ELF-1 (cell line): ENCODE results near the gene USH1C.

Source experiments
- DNase-seq: peaks from one replicate; pipeline ENCODE4 v3.0.0-alpha.2; 2016; ENCODE audit warnings: low read depth, low spot score

The USH1C gene

DNA sequence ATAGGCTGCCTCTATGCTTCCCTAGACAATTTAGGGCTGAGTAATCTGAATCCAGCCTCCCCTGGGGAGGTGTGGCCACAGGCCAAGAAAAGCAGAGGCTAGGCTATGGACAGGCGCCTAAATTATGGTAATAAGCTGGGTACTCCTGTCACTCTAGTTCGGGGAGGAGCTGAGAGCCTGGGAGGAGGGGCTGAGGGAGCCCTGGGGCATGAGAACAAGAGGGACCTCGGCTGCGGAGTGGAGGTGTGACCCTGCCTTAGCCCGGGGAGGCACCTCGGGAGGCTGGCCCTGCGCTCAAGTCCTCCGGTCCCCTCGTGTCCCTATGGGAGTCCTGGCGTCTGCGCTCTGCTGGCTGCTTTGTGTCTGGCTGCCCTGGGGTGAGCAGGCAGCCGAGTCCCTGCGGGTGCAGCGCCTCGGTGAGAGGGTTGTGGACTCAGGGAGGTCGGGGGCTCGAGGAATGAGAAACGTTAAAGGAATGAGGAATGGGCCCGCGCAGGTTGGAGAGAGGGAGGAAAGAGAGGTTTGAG is 2.9 kb upstream of the USH1C start, which contains the start of gene OTOG:
Gene OTOG, plus strand, starts transcription at position 209 of the 527 bp plus-strand sequence. Its CDS starts 114 bp downstream, at position 323.
- DNase-seq: peak; percentile 90

DNA sequence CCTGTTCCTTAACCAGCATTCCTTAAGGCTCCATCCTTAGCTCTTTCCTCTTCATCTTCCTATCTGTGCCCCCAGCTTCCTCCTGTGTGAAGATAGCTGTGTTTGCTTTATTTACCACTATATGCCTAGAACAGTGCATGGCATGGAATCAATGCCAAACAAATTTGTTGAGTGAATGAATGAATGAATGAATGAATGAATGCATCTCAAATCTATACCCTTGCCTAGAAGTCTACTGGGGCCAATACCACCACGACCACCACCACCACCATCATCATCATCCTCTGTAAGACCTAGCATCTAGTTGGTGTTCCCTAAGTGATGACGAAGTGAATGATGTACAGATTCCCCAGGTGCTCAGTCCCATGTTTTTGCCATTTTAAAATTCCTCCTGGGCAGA is 2.0 kb upstream of the USH1C start:
- DNase-seq: no peak

DNA sequence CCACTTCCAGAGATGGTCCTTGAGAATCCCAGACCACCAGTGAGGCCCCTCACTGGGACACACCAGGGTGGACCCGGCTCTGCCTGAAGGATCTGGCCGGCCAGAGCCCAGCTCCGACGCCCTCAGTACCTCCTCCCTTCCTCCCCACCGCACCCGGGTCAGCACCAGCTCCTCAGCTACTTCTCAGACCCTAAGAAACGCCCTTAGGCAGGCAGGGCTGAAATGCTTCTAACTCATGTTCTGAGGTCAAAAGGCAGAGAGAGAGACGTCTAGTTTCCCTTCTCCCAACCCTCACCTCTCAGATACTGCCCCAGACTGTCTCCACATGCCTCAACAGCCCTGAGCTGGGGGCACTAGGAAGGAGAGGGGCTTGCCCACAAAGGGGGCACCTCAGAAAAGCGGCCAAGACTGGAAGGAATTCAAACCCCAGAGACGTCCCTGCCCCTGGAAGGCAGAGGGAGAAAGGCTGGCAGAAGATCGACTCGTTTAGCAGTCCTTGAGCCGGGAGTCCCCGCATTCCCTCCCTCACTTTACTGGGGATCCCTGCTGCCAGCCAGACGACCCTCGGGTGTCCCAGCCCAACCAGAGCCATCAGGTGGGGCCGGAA is 539 bp downstream of the USH1C start:
- DNase-seq: no peak

DNA sequence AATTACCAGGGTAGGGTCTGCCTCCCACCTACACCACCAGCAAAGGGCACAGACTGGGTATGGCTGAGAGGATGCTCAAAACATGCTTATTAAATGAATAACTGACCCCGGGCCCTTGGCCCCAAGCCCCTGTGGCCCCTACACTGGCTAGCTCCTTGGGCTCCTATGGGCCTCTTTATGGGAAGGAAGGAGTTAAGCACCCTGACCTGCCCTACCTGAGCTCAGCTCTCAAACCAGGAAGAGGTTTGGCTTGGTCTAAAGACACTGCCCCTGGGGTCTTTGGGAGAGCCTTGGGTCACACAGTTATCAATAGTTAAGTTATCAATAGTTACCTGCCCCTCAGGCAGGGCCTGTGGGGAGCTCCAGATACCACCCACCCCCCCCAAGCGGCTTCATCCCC is 1.2 kb downstream of the USH1C start:
- DNase-seq: no peak

DNA sequence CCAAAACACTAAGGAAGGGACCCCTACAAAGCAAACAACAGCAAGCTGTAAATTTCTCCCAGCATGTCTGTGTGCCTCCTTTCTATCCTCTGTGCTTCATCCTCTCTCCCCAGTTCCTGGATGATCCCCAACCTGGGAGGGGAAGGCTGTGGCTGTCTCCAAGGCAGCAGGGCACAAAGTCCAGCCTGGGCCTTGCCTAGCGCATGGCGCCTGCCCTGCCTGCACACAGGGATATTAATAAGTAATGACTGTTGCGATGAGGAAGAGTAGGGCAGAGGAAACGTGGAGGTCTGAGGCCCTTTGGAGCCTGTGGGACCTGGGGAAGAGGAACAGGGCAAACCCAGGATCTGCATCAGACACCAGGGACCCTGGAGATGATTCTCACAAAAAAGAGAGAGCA is 2.0 kb downstream of the USH1C start:
- no peak for DNase-seq

DNA sequence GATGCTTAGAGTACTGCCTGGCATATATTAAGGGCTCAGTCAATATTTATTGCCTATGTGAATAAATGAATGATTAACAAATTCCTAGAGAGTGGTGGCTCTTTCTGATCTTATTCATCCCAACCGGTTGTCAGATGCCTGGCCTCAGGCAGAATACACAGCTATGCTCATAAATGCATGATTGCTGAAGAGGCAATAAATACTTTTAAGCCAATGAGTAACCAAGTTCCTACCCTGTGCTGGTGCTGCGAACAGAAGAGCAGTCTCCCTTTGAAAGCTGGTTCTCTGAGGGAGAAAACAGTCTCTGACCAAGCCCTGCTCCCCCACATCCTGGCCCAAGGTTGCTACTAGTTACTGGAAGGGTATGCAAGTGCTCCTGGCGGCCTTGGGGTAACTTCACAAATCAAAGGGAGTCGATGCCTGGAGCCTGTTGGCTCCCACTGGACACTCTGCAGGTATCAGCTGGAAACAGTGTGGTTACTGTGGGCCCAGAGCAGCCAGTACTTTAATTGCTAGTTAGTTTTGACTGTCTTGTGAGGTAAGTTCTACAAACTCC is 2.8 kb downstream of the USH1C start:
- no peak for DNase-seq

DNA sequence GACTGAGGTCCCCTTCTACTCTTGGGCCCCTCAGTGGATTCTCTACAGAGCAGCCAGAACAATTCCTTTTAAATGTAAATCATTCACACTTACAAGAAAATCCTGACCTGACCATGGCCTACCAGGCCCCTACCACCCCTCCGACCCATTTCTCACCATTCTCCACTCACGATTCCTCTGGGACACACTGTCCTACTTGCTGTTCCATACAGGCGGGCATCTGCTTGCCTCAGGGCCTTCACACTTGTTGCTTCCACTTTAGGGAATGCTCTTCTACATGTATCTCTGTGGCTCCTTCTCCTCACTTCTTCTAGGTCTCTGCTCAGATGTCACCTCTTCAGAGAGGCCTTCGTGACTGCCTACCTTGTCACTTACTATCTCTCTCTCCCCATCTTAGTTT is 3.4 kb downstream of the USH1C start:
- no peak for DNase-seq

DNA sequence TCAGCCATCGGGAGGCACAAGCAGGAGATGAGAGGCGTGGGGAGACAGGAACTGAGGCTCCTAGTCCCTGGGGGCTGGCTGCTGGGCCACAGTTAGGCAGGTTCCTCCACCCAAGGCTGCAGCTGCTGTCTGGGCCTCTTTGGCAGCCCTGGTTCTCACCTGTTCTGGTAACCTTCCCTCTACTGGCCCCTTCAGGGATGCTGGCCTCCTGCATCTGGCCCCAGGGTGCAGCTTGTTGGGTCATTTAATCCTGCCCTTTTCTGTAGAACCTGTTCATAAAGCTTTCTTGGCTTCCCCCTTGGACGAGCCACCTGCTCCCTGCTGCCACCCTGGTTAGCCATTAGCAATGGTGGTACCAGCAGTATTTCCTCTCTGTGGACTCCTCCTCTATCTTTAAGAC is 5.5 kb downstream of the USH1C start:
- no peak for DNase-seq

DNA sequence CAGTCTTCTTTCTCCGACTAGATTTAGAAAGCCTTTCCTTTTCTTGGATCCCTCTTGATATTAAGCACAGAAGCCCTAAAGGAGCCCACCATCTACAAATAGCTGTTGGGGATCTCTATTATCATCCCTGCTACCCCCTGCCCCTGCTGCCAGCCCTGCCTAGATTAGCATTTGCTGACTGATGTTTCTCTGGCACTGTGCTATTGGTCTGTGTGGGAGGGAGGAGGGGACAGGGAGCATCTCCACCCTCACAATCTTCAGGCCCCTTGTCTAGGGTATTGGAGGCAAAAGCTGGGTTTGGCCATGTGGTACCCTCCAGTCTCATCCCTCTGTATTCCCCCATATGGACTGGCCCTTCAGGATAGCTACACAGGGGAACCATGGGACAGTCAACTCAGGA is 6.2 kb downstream of the USH1C start:
- no peak for DNase-seq

DNA sequence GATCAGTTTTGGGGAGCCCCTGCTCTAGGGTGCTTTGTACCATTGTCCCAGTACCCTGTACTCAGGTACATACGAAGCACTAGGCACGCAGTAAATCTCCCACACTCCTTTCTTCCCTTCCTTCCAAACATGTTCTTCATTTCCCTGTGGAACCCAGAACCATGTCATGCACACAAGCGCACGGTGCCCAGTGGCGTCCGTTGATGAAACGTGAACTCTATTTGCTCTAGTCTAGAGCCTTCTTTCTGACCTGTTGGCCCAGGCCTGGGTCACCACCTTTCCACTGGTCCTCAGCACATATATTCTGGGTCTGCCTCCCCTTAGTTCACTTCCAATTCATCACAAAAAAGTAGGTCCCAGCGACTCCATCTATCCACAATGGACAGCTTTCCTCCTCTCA is 7.0 kb downstream of the USH1C start:
- DNase-seq: no peak

DNA sequence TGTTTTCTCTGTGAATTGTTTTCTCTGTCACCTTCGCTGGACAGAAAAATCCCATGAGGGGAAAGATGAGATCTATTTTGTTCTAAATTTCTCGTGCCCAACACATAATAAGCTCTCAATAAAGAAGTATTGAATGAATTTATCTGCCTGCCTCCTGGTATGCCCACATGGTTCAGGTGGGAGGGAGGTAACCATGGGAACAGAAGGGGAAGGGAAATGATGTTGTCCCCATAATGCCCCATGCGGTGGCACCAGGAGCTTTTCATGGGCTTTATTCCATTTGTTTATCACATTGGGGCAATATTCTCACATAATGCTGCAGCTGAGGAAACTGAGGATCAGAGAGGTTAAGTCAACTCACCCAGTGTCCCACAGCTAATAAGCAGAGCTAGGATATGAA is 8.7 kb downstream of the USH1C start:
- DNase-seq: no peak

DNA sequence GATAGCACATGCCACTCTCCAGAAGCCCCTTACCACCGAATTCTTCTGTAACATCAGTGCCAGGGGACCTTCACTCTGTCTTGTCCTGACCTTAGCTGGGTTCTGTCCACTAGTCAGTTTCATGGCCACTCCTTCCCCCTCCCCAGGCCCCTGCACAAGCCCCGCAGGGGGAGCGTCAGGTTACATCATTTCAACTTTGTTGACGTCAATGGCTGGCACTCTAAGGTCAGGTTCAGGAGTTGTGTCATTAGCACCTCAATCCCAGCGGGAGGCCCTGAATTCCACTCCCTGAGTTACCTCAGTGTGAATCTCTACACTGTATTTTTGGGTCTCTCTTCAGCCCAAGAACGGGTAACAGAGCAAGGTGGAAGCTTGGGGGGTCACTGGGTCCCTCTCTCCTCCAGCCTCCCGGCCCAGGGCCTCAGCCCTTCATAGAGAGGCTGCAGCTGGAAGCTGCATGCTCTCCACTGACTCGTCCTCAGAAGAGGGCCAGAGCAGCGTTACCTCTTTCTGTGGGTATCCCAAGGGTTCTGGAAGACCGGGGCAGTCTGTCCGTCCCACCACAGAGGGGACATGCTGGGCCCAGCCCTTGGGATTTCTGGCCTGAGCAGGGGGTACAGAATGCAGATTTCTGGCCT is 10.3 kb downstream of the USH1C start:
- DNase-seq: no peak

DNA sequence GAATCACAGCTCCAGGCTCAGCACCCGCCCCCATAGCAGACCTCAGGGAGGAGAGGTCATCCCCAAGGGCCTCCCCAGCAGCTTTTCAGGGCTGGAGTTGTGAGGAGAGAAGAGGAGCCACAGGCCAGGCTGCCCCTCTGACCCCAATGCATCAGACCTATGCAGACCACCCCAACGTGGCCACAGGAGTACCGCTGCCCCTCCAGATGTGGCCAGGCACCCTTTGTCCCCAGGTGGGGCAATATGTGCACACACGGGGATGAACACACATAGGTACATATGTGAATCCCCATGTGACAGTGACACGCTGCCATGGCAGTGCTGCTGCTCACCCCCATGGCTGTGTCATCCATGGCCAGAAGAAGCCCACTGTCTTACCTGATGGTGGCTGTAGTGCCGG is 10.9 kb downstream of the USH1C start:
- DNase-seq: no peak

DNA sequence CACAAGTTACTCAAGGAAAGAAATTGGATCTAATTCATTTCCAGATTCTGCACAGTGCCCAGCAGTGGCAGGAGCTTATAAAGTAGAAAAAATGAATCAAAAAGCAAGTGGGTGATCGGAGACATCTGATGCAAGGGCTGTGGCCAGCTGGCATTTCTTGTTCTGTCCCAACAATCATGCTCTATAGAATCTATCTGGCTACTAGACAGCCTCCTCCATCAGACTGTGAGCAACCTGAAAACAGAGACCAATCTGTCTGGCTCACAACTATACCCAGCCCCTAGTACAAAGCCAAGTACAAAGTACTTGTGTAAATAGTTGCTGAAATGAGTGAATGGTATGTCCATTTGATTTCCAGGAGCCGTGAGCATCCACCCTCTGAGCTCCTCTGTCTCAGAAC is 11.4 kb downstream of the USH1C start:
- no peak for DNase-seq

DNA sequence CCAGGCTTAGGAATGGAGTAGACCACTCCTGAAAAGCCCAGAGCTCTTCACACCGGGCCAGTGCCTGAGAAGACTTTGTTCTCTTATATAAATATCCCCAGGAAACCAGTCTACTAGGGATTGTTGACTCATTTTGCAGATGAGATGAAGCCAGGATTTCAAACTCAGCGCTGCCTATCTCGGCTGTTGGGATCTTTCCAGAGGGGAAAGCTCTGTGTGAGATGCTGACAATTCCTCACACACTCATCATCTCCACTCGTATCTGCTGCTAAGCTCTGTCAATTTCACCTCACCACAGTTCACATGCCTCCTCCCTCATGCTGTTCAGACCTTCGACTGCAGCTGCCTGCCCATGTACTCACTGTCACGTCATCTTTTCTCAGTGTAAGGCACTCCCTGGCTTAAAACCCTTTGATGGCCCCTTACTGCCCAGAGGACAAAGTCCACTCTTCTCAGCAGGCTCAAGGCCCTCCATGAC is 12.5 kb downstream of the USH1C start:
- no peak for DNase-seq

DNA sequence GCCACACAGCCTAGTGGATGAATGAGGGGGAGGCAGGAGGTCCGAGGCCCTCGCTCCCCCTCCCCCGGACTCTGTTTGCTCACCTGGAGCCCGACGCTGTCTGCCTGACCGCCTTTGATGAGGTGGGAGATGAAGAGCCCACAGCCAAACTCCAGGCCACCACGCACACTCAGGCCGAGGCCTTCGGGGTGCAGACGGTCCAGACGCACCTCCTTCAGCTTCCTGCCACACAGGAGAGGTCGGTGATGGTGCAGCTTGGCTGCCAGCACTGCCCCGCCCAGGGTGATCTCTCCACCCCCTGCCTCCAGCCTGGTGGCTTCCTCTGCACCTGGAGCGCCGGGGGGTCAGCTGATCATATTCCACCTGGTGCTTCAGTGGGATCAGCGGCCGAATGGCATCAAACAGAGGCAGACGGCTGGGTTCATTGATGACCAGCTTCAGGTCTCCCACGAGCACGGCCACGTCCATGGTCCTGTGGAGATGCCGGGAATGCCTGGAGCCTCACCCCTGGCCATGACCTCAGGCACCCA is 13.1 kb downstream of the USH1C start:
- no peak for DNase-seq

DNA sequence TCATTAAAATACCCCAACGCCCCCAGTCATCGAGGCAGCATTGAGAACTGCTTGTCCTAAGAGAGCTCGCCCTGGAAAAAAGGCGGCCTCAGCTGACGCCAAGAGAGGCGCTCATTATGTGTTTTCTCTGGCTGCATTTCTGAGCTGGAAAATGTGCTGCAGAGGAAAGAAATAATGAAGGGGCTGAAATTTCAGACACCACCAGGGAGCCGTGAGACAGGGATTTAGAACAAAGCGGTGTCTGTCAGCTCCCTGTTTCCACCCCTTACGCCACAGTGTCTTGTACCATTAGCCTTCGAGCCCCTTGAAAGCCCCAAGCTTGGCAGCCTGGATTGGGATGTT is 14.4 kb downstream of the USH1C start:
- DNase-seq: no peak

DNA sequence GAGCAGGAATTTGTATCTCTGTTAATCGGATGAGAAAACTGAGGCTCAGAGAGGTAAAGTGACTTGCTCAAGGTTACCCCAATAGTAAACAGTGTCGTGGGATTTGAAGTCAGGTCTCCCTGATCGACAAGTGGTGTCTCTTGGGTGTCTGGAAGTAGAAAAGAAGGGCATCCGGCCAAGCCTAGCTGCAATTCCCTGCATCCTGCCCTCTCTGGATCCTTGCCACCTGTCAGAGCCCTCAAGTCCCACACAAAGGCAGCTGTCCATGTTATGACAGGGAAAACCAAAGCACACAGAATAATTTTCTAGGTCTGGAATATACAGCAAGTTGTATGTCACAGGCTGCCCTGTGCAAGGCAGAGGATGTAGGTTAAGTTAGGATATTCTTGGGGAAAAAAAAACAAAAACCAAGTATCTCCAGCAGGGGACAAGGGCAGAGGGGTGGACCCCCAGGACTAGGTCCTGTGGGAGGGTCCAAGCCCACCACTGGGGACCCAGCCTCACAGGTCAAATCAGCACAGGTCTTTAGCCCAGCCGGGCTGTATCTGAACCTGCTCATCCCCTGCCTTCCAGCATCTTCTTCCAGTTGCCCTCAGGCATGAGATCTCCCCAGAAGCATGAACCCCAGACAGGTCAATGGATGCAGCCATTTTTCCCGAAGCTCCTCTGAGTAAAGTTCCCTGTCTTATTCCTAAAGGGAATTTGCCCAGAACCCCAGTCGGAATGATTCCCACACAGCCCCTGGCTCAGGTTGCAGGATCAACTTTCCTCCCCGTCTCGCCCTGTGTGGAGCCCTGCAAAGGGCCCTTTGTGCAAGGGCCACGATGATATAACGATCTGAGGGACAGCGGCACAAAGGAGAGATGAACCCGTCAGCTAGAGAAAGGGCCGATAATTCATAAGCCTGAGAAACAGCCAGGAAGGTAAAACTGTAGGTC is 15.0 kb downstream of the USH1C start:
- no peak for DNase-seq

DNA sequence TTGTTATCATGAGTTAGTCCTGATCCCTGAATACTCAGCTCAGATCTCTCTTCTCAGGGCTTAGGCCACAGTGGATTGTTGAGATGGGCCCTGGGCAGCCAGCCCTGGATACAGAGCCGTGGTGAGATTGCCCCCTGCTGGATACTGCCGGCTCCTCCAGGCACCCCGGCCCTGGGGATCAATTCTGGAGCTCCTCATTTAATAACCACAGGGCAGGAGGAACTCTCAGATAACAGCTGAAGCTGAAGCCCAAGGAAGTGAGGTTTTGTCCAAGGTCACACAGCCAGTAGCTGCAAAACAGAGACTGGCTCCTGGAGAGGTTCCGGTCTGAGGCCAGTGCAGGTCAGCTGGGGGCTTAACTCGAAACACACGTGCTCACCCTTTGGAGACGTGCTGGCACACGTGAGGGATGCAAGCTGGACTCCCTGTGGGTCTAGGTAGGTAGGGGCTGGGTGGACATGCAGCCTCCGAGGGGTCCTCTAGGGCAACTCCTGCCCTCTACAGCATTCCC is 16.0 kb downstream of the USH1C start:
- DNase-seq: peak; percentile 79

DNA sequence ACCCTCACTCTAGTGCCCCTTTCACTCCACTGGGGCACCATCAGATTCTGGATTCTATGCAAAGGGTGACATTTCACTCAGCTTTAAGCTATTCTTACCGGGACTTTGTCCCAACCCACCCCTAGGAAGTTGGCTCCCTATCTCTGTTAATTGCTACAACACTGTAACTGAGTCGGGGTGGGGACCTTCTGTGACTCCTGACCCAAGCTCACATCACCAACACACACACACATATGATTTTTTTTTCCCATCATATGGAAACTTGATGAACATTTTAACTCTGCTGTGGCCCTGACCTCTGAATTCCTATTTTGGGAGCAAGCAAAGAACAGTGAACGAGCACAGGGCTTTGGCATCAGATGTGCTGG is 16.6 kb downstream of the USH1C start:
- no peak for DNase-seq

DNA sequence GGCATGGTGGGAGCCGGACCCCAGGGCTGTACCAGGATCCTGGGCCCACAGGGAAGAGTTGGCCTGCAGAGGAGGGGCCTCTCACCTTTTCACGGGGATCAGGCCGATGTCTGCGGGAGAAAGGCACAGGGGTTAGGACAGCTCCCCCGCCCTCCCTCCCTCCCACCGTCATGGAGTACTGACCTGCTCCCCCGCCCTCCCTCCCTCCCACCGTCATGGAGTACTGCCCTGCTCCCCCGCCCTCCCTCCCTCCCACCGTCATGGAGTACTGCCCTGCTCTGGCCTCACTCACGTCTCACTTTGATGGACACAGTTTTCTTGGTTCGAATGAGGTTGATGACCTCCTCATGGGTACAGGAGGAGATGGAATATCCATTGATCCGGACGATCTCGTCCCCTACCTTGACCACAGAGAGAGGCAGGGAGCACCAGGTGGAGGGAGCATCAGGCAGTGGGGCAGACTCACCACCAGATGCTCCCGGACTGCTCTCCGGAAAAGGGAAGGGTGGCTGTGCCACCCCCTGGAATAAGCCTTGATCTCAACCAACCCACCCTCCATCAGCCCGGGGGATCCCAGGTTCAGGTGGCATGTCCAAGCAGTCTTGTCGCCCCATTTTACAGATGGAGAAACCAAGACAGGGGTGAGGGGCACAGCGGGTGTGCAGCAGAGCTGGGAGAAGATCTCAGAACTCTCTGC is 17.1 kb downstream of the USH1C start:
- DNase-seq: no peak
